ENCODE measurements around the gene WDR82. TPM values are rescaled to one million over a fixed set of nuclear protein-coding genes. Genes with fewer than 3 reads are reported as not detected.

WDR82 gene
- total and polyA plus RNA-seq, 2 of the 4 experiments (the other 2 are of a cell fraction) = 38.1 to 68.1 TPM

GRCh38 chr3:52288674-52289073 lies 10.2 kb upstream of the WDR82 start:
- H3K4me1 ChIP-seq (ENCODE audit: control insufficient read depth, insufficient read depth, low read length) = peaks cover 6% of the 10 kb centered on the region
- peak overlapping the region; percentile 60 for H2AK9ac ChIP-seq (replicated peaks; ENCODE audit: low read depth, low read length, poor library complexity)
- H3K27ac ChIP-seq (ENCODE audit: insufficient read depth, low read length) = peak overlapping the region; percentile 100; the same call in 1 of the 2 replicates
- H3K56ac ChIP-seq (ENCODE audit: extremely low read depth, insufficient read depth, low read length) = no peak overlapping the region
- H4K20me1 ChIP-seq (ENCODE audit: insufficient read depth, low read length) = no peaks in the 10 kb centered on the region
- H3K36me3 ChIP-seq (ENCODE audit: control insufficient read depth, insufficient read depth, low read length) = peaks cover 14% of the 10 kb centered on the region; the same call in 1 of the 2 replicates
- H3K9ac ChIP-seq (ENCODE audit: low read depth, low read length) = peak overlapping the region; percentile 100; the same call in 1 of the 2 replicates
- ATAC-seq (ENCODE audit: low read depth) (no peak), DNase-seq (no peak)
- peak overlapping the region; percentile 55 for H3K4me2 ChIP-seq (ENCODE audit: low read depth, low read length)
- H3K27me3 ChIP-seq (ENCODE audit: control insufficient read depth, insufficient read depth, low read length) = no peaks in the 10 kb centered on the region
- in situ Hi-C loops (cut with MboI; ENCODE audit: low sequenced_read_pairs) = no loop called here
- WGBS, 2 experiments (ENCODE audit: extremely low coverage in 2 of 2, insufficient read length in 1 of 2) = no CpG with 5 or more reads among the region's 6 CpGs
- H3K14ac ChIP-seq (replicated peaks; ENCODE audit: low read depth, low read length) = peak overlapping the region; percentile 48
- H3K4me3 ChIP-seq (ENCODE audit: insufficient read depth, low read depth, low read length) = peak overlapping the region; percentile 96; the same call in 1 of the 2 replicates
- H4K91ac ChIP-seq (ENCODE audit: insufficient read depth, low read depth, low read length) = peak overlapping the region; percentile 48
- dilution Hi-C loops (cut with HindIII; ENCODE audit: low sequenced_read_pairs, unreplicated experiment) = no loop called here
- CTCF ChIA-PET = interaction anchor here (1.0 kb wide), 1 partner anchor 51 kb away, joined by 6 read pairs; no protein-coding TSS in a partner anchor
- no peaks in the 10 kb centered on the region for H3K9me3 ChIP-seq (ENCODE audit: control insufficient read depth, insufficient read depth, low read length)
- H4K5ac ChIP-seq (ENCODE audit: low read depth, low read length) = peak overlapping the region; percentile 92
- peak overlapping the region; percentile 26; the same call in 1 of the 2 replicates for H3K23ac ChIP-seq (ENCODE audit: low read depth, low read length)
- no peak overlapping the region for H3K18ac ChIP-seq (ENCODE audit: low read depth, low read length)
- BruUV-seq (replicated peaks) = no TSS peak
- peak overlapping the region; percentile 100 for H3K4ac ChIP-seq (ENCODE audit: low read depth, low read length)
- intact Hi-C loops (cut with micrococcal nuclease) = no loop called here
- H2AFZ ChIP-seq (replicated peaks; ENCODE audit: low read length, poor library complexity) = peak overlapping the region; percentile 52
- peaks cover 19 to 33% of the 10 kb centered on the region in 2 experiments for H3K79me1 ChIP-seq (ENCODE audit: low read depth in 1 of 2, low read length in 2 of 2)
- H2BK20ac ChIP-seq (ENCODE audit: low read depth, low read length) = no peak overlapping the region
- peak overlapping the region; percentile 57 for H2AK5ac ChIP-seq (ENCODE audit: low read depth, low read length)
- peaks cover 18% of the 10 kb centered on the region for H3K9me1 ChIP-seq (ENCODE audit: insufficient read depth, low read length)
- no peak overlapping the region for H2BK15ac ChIP-seq (ENCODE audit: low read depth, low read length)
- H2BK5ac ChIP-seq (ENCODE audit: low read depth, low read length, poor library complexity, severe bottlenecking) = peak overlapping the region; percentile 100
- POLR2A ChIA-PET (ENCODE audit: unreplicated experiment) = no interaction called here
- TF ChIP-seq CHD1 (IDR thresholded peaks at IDR 0.05; ENCODE audit: low read depth, low read length) = no peak
- no peak for TF ChIP-seq MAZ (IDR thresholded peaks at IDR 0.05; ENCODE audit: borderline replicate concordance, low read depth, low read length)
- no peak for TF ChIP-seq MXI1 (IDR thresholded peaks at IDR 0.05; ENCODE audit: borderline replicate concordance, low read depth, low read length)
- TF ChIP-seq FOS (IDR thresholded peaks at IDR 0.05; ENCODE audit: low read depth, low read length) = no peak
- TF ChIP-seq, protein P1, sequence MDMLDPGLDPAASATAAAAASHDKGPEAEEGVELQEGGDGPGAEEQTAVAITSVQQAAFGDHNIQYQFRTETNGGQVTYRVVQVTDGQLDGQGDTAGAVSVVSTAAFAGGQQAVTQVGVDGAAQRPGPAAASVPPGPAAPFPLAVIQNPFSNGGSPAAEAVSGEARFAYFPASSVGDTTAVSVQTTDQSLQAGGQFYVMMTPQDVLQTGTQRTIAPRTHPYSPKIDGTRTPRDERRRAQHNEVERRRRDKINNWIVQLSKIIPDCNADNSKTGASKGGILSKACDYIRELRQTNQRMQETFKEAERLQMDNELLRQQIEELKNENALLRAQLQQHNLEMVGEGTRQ (IDR thresholded peaks at IDR 0.05; ENCODE audit: low read depth, low read length) = no peak
- TF ChIP-seq CEBPB (IDR thresholded peaks at IDR 0.05; ENCODE audit: low read depth, low read length) = no peak
- no peak for TF ChIP-seq SMC3 (IDR thresholded peaks at IDR 0.05; ENCODE audit: low read depth, low read length)
- TF ChIP-seq RCOR1 (IDR thresholded peaks at IDR 0.05; ENCODE audit: insufficient replicate concordance, low read length) = no peak
- no peak for TF ChIP-seq ELK1 (IDR thresholded peaks at IDR 0.05; ENCODE audit: borderline replicate concordance, low read depth, low read length)
- TF ChIP-seq POLR2A (IDR thresholded peaks at IDR 0.05; ENCODE audit: low read depth, low read length) = no peak
- no peak for TF ChIP-seq NFE2L2 (IDR thresholded peaks at IDR 0.05; ENCODE audit: low read depth, low read length)
- no peak for TF ChIP-seq RFX5 (IDR thresholded peaks at IDR 0.05; ENCODE audit: low read depth, low read length)
- TF ChIP-seq RAD21 (IDR thresholded peaks at IDR 0.05; ENCODE audit: low read length) = no peak
- TF ChIP-seq MAFK (IDR thresholded peaks at IDR 0.05; ENCODE audit: low read depth, low read length) = no peak
- TF ChIP-seq CTCF (conservative IDR thresholded peaks at IDR 0.05; ENCODE audit: low read depth, low read length) = no peak
- TF ChIP-seq BHLHE40 (IDR thresholded peaks at IDR 0.05; ENCODE audit: low read depth, low read length) = no peak
- H4K8ac ChIP-seq (ENCODE audit: low read depth in 2 of 2, low read length in 2 of 2) = peak overlapping the region; percentile 88 to 95
- H2BK120ac ChIP-seq (ENCODE audit: low read depth, low read length) = no peak overlapping the region

All from IMR-90 (cell line).